Endothelial cell of umbilical vein (primary cell): ENCODE measurements around the gene MTFR1L. TPM values are rescaled to one million over a fixed set of nuclear protein-coding genes. Genes with fewer than 3 reads are reported as not detected.

Source experiments
- BruUV-seq: library from RNA; stranded (reverse); fragments of 400-500 nt; replicated peaks from 2 replicates; lab custom pipeline; 2021; lab: Mats Ljungman, UMichigan
- CTCF ChIA-PET: fragments of 300-600, 350-600 bp; sonication (Branson Sonifier 250); formaldehyde crosslinking; loops from one replicate; lab custom pipeline; 2021; ENCODE audit warnings: antibody characterized with exemption, inconsistent platforms; lab: Charles Lee
- POLR2A ChIA-PET: fragments of 300-600, 350-600 bp; sonication (Branson Sonifier 250); formaldehyde crosslinking; loops from one replicate; lab custom pipeline; 2021; ENCODE audit warnings: antibody characterized with exemption, inconsistent platforms; lab: Charles Lee
- DNase-seq: peaks from one replicate; pipeline ENCODE4 v3.0.0-alpha.2; 2011; ENCODE audit warnings: low read depth, low spot score
- FAIRE-seq: peaks from 2 replicates; lab custom pipeline; 2011; peaks lifted over from hg19 to GRCh38; lab: Jason Lieb, UNC
- H2AFZ ChIP-seq: 2 replicates; pipeline ENCODE4 v1.6.0; 2012; ENCODE audit warnings: low read depth, low read length, control low read depth, inconsistent platforms
- H3K27ac ChIP-seq: 2 replicates; pipeline ENCODE4 v1.5.1; 2011; ENCODE audit warnings: low read depth, mild to moderate bottlenecking, control low read depth, low read length, moderate library complexity; ENCODE audit not compliant: insufficient read depth
- H3K27me3 ChIP-seq, 2 experiments: 2 replicates each; pipeline versions ENCODE4 v1.6.0 to v1.6.1; 2011; ENCODE audit warnings: low read length in 2 of 2, mixed read lengths in 1 of 2; ENCODE audit not compliant: control insufficient read depth in 2 of 2, insufficient read depth in 2 of 2
- H3K36me3 ChIP-seq, 2 experiments: 2 replicates in 1 of 2; 3 replicates in 1 of 2; pipeline ENCODE4 v1.5.1; 2011; ENCODE audit warnings: low read length in 2 of 2, mild to moderate bottlenecking in 1 of 2, moderate library complexity in 1 of 2; ENCODE audit not compliant: control insufficient read depth in 2 of 2, insufficient read depth in 2 of 2; ENCODE audit errors: extremely low read depth in 1 of 2
- H3K4me1 ChIP-seq: 3 replicates; pipeline ENCODE4 v1.5.1; 2011; ENCODE audit warnings: mild to moderate bottlenecking, low read length; ENCODE audit not compliant: control insufficient read depth, insufficient read depth; ENCODE audit errors: extremely low read depth
- H3K4me2 ChIP-seq: 2 replicates; pipeline ENCODE4 v1.6.1; 2011; ENCODE audit warnings: low read length, control low read depth, mixed read lengths; ENCODE audit not compliant: insufficient read depth
- H3K4me3 ChIP-seq, 3 experiments: fragments of 200-600 bp in 1 of 3; sonication (generic), shearing (Covaris generic) in 1 of 3; replicated peaks in 1 of 3; 2 replicates each; pipeline ENCODE4 v1.5.1; 2011 to 2016; ENCODE audit warnings: control low read depth in 3 of 3, low read length in 3 of 3, mild to moderate bottlenecking in 2 of 3, inconsistent platforms in 1 of 3, low read depth in 1 of 3, moderate library complexity in 1 of 3; ENCODE audit not compliant: insufficient read depth in 1 of 3
- H3K79me2 ChIP-seq: 2 replicates; pipeline ENCODE4 v1.6.0; 2012; ENCODE audit warnings: low read length, inconsistent platforms; ENCODE audit not compliant: control insufficient read depth, insufficient read depth
- H3K9ac ChIP-seq: replicated peaks from 2 replicates; pipeline ENCODE3; 2011; ENCODE audit warnings: low read length, control low read depth; ENCODE audit not compliant: insufficient read depth; ENCODE audit errors: extremely low read depth
- H3K9me1 ChIP-seq: replicated peaks from 3 replicates; pipeline ENCODE4 v1.6.0; 2011; ENCODE audit warnings: mild to moderate bottlenecking, low read length; ENCODE audit not compliant: control insufficient read depth, insufficient read depth; ENCODE audit errors: extremely low read depth
- H3K9me3 ChIP-seq: replicated peaks from 2 replicates; pipeline ENCODE4 v1.5.1; 2012; ENCODE audit warnings: low read length, inconsistent platforms; ENCODE audit not compliant: control insufficient read depth, insufficient read depth
- H4K20me1 ChIP-seq: replicated peaks from 2 replicates; pipeline ENCODE3; 2011; ENCODE audit warnings: mild to moderate bottlenecking, low read length; ENCODE audit not compliant: control insufficient read depth, insufficient read depth; ENCODE audit errors: extremely low read depth
- EZH2 ChIP-seq: IDR thresholded peaks from 2 replicates; pipeline ENCODE4 v1.6.1; 2012; ENCODE audit warnings: borderline replicate concordance, low read depth, mild to moderate bottlenecking, moderate library complexity, low read length, inconsistent platforms; ENCODE audit not compliant: severe bottlenecking
- FOS ChIP-seq: IDR thresholded peaks from 2 replicates; pipeline ENCODE4 v1.6.1; 2011; ENCODE audit warnings: mild to moderate bottlenecking, low read length, moderate library complexity, borderline replicate concordance; ENCODE audit not compliant: insufficient read depth
- GATA2 ChIP-seq: IDR thresholded peaks from 2 replicates; pipeline ENCODE4 v1.7.0; 2011; ENCODE audit warnings: low read depth, mild to moderate bottlenecking, moderate library complexity, mixed read lengths, low read length; ENCODE audit not compliant: insufficient read length, insufficient read depth
- JUN ChIP-seq: IDR thresholded peaks from 2 replicates; pipeline ENCODE4 v1.6.1; 2011; ENCODE audit warnings: borderline replicate concordance, low read depth; ENCODE audit not compliant: insufficient read length, insufficient read depth
- MYC ChIP-seq: IDR thresholded peaks from one replicate; pipeline ENCODE4 v1.6.1; 2011; ENCODE audit warnings: mild to moderate bottlenecking, low read depth, low read length
- POLR2A ChIP-seq: IDR thresholded peaks from 2 replicates; pipeline ENCODE4 v1.6.1; 2012; ENCODE audit warnings: low read depth, mild to moderate bottlenecking, control low read depth, low read length
- POLR2AphosphoS5 ChIP-seq: IDR thresholded peaks from 2 replicates; pipeline ENCODE4 v1.6.1; 2012; ENCODE audit warnings: low read depth, mild to moderate bottlenecking, control low read depth, low read length, moderate library complexity; ENCODE audit not compliant: insufficient read depth
- dilution Hi-C: fragments of 300-500 bp; cut with MboI; formaldehyde crosslinking; loops from one replicate; pipeline ENCODE4 v1.15.0; 2019; ENCODE audit warnings: low sequenced_read_pairs; ENCODE audit not compliant: extremely low pct_ligation_motif_present
- intact Hi-C: fragments of 100-400 bp; cut with micrococcal nuclease; formaldehyde crosslinking; loops from one replicate; pipeline ENCODE4 v1.10.0; 2022
- polyA plus RNA-seq, 4 experiments: library from polyadenylated mRNA; depleted of rRNA in 3 of 4; stranded (reverse) in 3 of 4; unstranded in 1 of 4; fragments of >200 nt; gene quantifications; 2 replicates each; pipeline versions ENCODE4 v1.2.1 to v1.2.3, GENCODE V29; 2011 to 2012; ENCODE audit warnings: missing spikeins in 1 of 4
- total RNA-seq: library from RNA; stranded (reverse); gene quantifications from 2 replicates; pipeline ENCODE4 v1.2.3, GENCODE V29; 2021
- TF ChIP-seq, protein P1 (sequence below): IDR thresholded peaks from 2 replicates; pipeline ENCODE4 v1.6.1; 2011; ENCODE audit not compliant: insufficient read depth, insufficient read length
- TF ChIP-seq, protein P2 (sequence below), 2 donors: IDR thresholded peaks; 1 replicate in 1 of 2; 2 replicates in 1 of 2; pipeline ENCODE4 v1.5.1; 2011; ENCODE audit warnings: low read length in 2 of 2, mild to moderate bottlenecking in 2 of 2, moderate library complexity in 2 of 2, control low read depth in 1 of 2, inconsistent platforms in 1 of 2, low read depth in 1 of 2; ENCODE audit not compliant: insufficient read depth in 1 of 2; ENCODE audit errors: extremely low read depth in 1 of 2

The MTFR1L gene
- total and polyA plus RNA-seq, 2 donors (not counting 3 experiments of a cell fraction or from before 2014, with no cell fraction given): 34.8 to 45.5 TPM

DNA sequence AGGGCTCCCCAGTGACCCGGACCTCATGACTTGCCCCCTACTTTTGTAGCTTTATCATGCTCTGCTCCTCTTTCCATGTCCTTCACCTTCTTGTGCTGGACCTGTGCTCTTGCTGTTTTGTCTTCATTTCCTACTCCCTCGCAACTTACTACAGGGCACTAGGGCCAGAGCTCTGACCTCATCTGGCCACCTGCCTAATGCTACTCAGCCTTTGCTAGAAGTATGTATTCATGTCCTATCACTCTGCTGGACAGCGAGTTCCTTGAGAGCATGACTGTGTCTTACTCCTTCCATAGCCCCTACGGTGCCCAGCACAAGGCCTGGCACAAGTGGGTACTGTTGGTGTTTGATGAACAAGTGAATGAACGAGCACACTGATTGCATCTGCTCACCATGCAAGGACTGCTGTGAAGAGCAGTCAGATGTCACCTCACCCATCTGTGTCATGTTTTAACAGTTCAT is 1.9 kb downstream of the MTFR1L start:
- Histone ChIP-seq H3K79me2 (peaks cover 9% of the 10 kb centered on the region), H3K9me1 (no peaks in the 10 kb centered on the region), H3K9me3 (no peaks in the 10 kb centered on the region), H3K4me3 (no peak overlapping the region), H3K9ac (no peak overlapping the region), H3K36me3 (peaks cover 0 to 8% of the 10 kb centered on the region in 2 experiments), H2AFZ (no peak overlapping the region), H3K27me3 (no peaks in the 10 kb centered on the region), H3K27ac (no peak overlapping the region), H3K4me1 (peaks cover 14% of the 10 kb centered on the region), H3K4me2 (no peak overlapping the region), H4K20me1 (no peaks in the 10 kb centered on the region)
- no peak for TF ChIP-seq POLR2AphosphoS5
- no peak for DNase-seq
- dilution Hi-C loops (no loop called here), intact Hi-C loops (no loop called here)
- ChIA-PET POLR2A (interaction anchor here (0.7 kb wide), 1 partner anchor 505 kb away, joined by 3 read pairs; no protein-coding TSS in a partner anchor), CTCF (no interaction called here)
- BruUV-seq: no TSS peak
- no peak for FAIRE-seq

DNA sequence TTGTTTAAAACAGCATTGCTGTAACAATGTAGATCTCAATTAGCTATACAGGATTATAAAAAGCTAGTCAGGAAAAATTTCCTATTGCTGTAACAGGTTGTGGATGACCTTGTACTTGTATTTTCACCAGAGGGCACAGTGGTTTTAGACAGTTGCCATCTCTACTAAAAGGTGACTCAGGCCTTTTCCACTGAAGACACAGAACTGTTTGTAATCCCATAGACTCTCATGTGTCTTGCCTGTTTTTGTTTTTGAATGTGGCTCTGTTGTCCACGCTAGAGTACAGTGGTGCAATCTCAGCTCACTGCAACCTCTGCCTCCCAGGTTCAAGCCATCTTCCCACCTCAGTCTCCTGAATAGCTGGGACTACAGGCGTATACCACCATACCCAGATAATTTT is 5.9 kb downstream of the MTFR1L start:
- dilution Hi-C loops: no loop called here
- POLR2A ChIA-PET: no interaction called here

More for the DNA sequence above, 5.9 kb downstream of the MTFR1L start:
- no peaks in the 10 kb centered on the region for H3K9me3 ChIP-seq
- peaks cover 12% of the 10 kb centered on the region for H3K4me1 ChIP-seq
- peaks cover 4 to 25% of the 10 kb centered on the region in 2 experiments for H3K36me3 ChIP-seq
- DNase-seq (no peak), FAIRE-seq (no peak)
- H3K9ac ChIP-seq: no peak overlapping the region
- no TSS peak for BruUV-seq
- no peaks in the 10 kb centered on the region for H3K27me3 ChIP-seq
- no peak overlapping the region for H3K27ac ChIP-seq
- no peak overlapping the region for H2AFZ ChIP-seq
- CTCF ChIA-PET: interaction anchor here (0.7 kb wide), 1 partner anchor 50 kb away, joined by 3 read pairs; the partner anchor contains the start of gene PAQR7
- intact Hi-C loops: no loop called here
- no peak for TF ChIP-seq JUN
- TF ChIP-seq, protein P1, sequence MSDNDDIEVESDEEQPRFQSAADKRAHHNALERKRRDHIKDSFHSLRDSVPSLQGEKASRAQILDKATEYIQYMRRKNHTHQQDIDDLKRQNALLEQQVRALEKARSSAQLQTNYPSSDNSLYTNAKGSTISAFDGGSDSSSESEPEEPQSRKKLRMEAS: no peak
- no peak for TF ChIP-seq GATA2
- TF ChIP-seq FOS: no peak
- TF ChIP-seq MYC: no peak
- no peak for TF ChIP-seq POLR2A
- no peak for TF ChIP-seq POLR2AphosphoS5
- TF ChIP-seq, protein P2, sequence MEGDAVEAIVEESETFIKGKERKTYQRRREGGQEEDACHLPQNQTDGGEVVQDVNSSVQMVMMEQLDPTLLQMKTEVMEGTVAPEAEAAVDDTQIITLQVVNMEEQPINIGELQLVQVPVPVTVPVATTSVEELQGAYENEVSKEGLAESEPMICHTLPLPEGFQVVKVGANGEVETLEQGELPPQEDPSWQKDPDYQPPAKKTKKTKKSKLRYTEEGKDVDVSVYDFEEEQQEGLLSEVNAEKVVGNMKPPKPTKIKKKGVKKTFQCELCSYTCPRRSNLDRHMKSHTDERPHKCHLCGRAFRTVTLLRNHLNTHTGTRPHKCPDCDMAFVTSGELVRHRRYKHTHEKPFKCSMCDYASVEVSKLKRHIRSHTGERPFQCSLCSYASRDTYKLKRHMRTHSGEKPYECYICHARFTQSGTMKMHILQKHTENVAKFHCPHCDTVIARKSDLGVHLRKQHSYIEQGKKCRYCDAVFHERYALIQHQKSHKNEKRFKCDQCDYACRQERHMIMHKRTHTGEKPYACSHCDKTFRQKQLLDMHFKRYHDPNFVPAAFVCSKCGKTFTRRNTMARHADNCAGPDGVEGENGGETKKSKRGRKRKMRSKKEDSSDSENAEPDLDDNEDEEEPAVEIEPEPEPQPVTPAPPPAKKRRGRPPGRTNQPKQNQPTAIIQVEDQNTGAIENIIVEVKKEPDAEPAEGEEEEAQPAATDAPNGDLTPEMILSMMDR (IDR thresholded peaks at IDR 0.05; ENCODE audit: extremely low read depth in 1 of 2, insufficient read depth in 1 of 2, low read depth in 1 of 2, low read length in 2 of 2): no peak
- no peak for TF ChIP-seq EZH2
- no peak overlapping the region for H3K4me2 ChIP-seq
- H3K79me2 ChIP-seq: peaks cover 9% of the 10 kb centered on the region
- no peaks in the 10 kb centered on the region for H4K20me1 ChIP-seq
- no peaks in the 10 kb centered on the region for H3K9me1 ChIP-seq
- H3K4me3 ChIP-seq: no peak overlapping the region
